Measurements from ENCODE around the gene CTXN1. TPM values are rescaled to one million over a fixed set of nuclear protein-coding genes. Genes with fewer than 3 reads are reported as not detected.
"Not testable (repeated sequence)": the region's sequence is repeated elsewhere in the genome, so short reads cannot be mapped to it uniquely, and the experiment has no call there.

Gene CTXN1
- total and polyA plus RNA-seq, 2 donors (not counting 1 experiment from before 2014, with no cell fraction given) = not detected

- DNase-seq (no peak), ATAC-seq (ENCODE audit: low read depth) (no peak)
- H2AFZ ChIP-seq (ENCODE audit: insufficient read depth, low read depth, low read length, poor library complexity, severe bottlenecking) = no peak overlapping the region
- Mint-ChIP-seq H3K27ac (no peak overlapping the region), H3K4me3 (no peak overlapping the region), H3K4me1 (peaks cover 7% of the 10 kb centered on the region), H3K9me3 (ENCODE audit: insufficient read depth) (no peaks in the 10 kb centered on the region), H3K27me3 (no peaks in the 10 kb centered on the region)
- peaks cover 20% of the 10 kb centered on the region for H4K20me1 ChIP-seq (ENCODE audit: control insufficient read depth, insufficient read depth, low read length, poor library complexity, severe bottlenecking)
- no peaks in the 10 kb centered on the region for H3K9me3 ChIP-seq (ENCODE audit: control extremely low read depth in 1 of 3, control insufficient read depth in 2 of 3, insufficient read depth in 1 of 3, low read length in 2 of 3)
- TF ChIP-seq EZH2 (IDR thresholded peaks at IDR 0.05; ENCODE audit: borderline replicate concordance, insufficient read depth, low read depth, low read length, poor library complexity, severe bottlenecking) (no peak), CTCF (IDR thresholded peaks at IDR 0.05) (no peak)
- no peak overlapping the region for H3K4me2 ChIP-seq (replicated peaks; ENCODE audit: low read depth, low read length, poor library complexity, severe bottlenecking)
- ChIA-PET POLR2A (interaction anchor here (0.7 kb wide), 1 partner anchor 19 kb away, joined by 11 read pairs; no protein-coding TSS in a partner anchor), CTCF (interaction anchor here (0.6 to 2.9 kb wide), 3 partner anchors 13 to 709 kb away, joined by 3 to 18 read pairs (median 3); partner anchors contain the start of gene TIMM44)
- H3K36me3 ChIP-seq (replicated peaks in 1 of 2; ENCODE audit: control extremely low read depth in 1 of 2, control insufficient read depth in 1 of 2, extremely low read depth in 1 of 2, insufficient read depth in 2 of 2, low read length in 1 of 2) = peaks cover 2 to 45% of the 10 kb centered on the region in 2 experiments
- intact Hi-C loops (cut with micrococcal nuclease) = no loop called here
- H3K9ac ChIP-seq (ENCODE audit: low read length) = no peak overlapping the region
- no peaks in the 10 kb centered on the region for H3K27me3 ChIP-seq (replicated peaks in 1 of 4; ENCODE audit: control extremely low read depth in 1 of 4, control insufficient read depth in 3 of 4, insufficient read depth in 4 of 4, low read length in 3 of 4)
- H3K79me2 ChIP-seq (ENCODE audit: control insufficient read depth, insufficient read depth, low read length) = peaks cover 2% of the 10 kb centered on the region
- no peak overlapping the region for H3K4me3 ChIP-seq (ENCODE audit: control extremely low read depth in 1 of 5, extremely low read depth in 1 of 5, insufficient read depth in 1 of 5, low read depth in 2 of 5, low read length in 4 of 5)
- H3K4me1 ChIP-seq (ENCODE audit: control insufficient read depth in 2 of 2, insufficient read depth in 2 of 2, low read length in 2 of 2) = peaks cover 4 to 6% of the 10 kb centered on the region in 2 donors
- 100% methylated on average over 2 of the region's 7 CpGs for WGBS (ENCODE audit: insufficient coverage)
- no peak overlapping the region for H3K27ac ChIP-seq (ENCODE audit: low read length in 2 of 2)
Observed at GRCh38 chr19:7930765-7931164, 4.8 kb upstream of the CTXN1 start.

- H3K9me3 ChIP-seq (ENCODE audit: control extremely low read depth in 1 of 3, control insufficient read depth in 2 of 3, insufficient read depth in 1 of 3, low read length in 2 of 3); H3K27me3 Mint-ChIP-seq; ATAC-seq (ENCODE audit: low read depth); DNase-seq; H3K9ac ChIP-seq (ENCODE audit: low read length); H3K4me3 Mint-ChIP-seq; H3K4me1 Mint-ChIP-seq; H2AFZ ChIP-seq (ENCODE audit: insufficient read depth, low read depth, low read length, poor library complexity, severe bottlenecking); H3K4me2 ChIP-seq (replicated peaks; ENCODE audit: low read depth, low read length, poor library complexity, severe bottlenecking); intact Hi-C loops (cut with micrococcal nuclease); H3K4me3 ChIP-seq (ENCODE audit: control extremely low read depth in 1 of 5, extremely low read depth in 1 of 5, insufficient read depth in 1 of 5, low read depth in 2 of 5, low read length in 4 of 5); H3K9me3 Mint-ChIP-seq (ENCODE audit: insufficient read depth); H3K79me2 ChIP-seq (ENCODE audit: control insufficient read depth, insufficient read depth, low read length); H3K27me3 ChIP-seq (replicated peaks in 1 of 4; ENCODE audit: control extremely low read depth in 1 of 4, control insufficient read depth in 3 of 4, insufficient read depth in 4 of 4, low read length in 3 of 4); H3K27ac ChIP-seq (ENCODE audit: low read length in 2 of 2); H3K4me1 ChIP-seq (ENCODE audit: control insufficient read depth in 2 of 2, insufficient read depth in 2 of 2, low read length in 2 of 2); H3K27ac Mint-ChIP-seq: not testable (repeated sequence)
- Histone ChIP-seq H4K20me1 (ENCODE audit: control insufficient read depth, insufficient read depth, low read length, poor library complexity, severe bottlenecking) (peaks cover 15% of the 10 kb centered on the region), H3K36me3 (replicated peaks in 1 of 2; ENCODE audit: control extremely low read depth in 1 of 2, control insufficient read depth in 1 of 2, extremely low read depth in 1 of 2, insufficient read depth in 2 of 2, low read length in 1 of 2) (peaks cover 2 to 40% of the 10 kb centered on the region in 2 experiments)
- CTCF ChIA-PET = interaction anchor here (0.6 to 2.9 kb wide), 4 partner anchors 14 to 708 kb away, joined by 3 to 18 read pairs (median 4); partner anchors contain the start of gene TIMM44
- POLR2A ChIA-PET = interaction anchor here (0.6 to 2.2 kb wide), 4 partner anchors 10 to 19 kb away, joined by 4 to 16 read pairs (median 9); partner anchors contain the start of genes SNAPC2 and TIMM44
- WGBS (ENCODE audit: insufficient coverage) = 82% methylated on average over 7 of the region's 11 CpGs
Observed at GRCh38 chr19:7930030-7930429, 4.1 kb upstream of the CTXN1 start.
